Measurements from ENCODE around the gene BMP2K. TPM values are rescaled to one million over a fixed set of nuclear protein-coding genes. Genes with fewer than 3 reads are reported as not detected.
"Not testable (repeated sequence)": the region's sequence is repeated elsewhere in the genome, so short reads cannot be mapped to it uniquely, and the experiment has no call there.

Gene BMP2K
- total and polyA plus RNA-seq, 8 donors: 4.8 to 27.3 (median 6.0) TPM

DNA sequence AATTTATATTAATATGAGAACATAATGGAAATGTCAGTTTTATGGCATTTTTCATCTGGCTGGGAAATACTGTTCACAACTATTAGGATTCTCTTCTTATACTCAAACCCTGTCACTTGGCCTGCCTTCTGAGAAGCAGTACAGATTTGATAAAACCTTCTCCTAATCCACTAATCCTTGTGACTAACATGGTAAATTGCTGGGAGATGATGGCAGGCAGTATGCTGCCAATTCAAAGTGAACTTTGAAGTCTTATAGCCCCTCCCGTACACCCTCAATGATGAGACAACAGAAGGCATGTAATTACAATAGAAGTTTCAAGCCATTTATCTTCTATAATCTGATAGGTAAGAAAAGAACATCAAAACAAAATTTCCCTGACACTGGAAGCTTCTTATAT is 126.1 kb downstream of the BMP2K start:
- whole genome bisulfite sequencing, 2 donors: 92 to 97% methylated on average over 1 of the region's 1 CpG
- Histone ChIP-seq H3K27ac (no peak overlapping the region), H3K4me1 (no peaks in the 10 kb centered on the region), H3K27me3 (no peaks in the 10 kb centered on the region), H3K36me3 (no peaks in the 10 kb centered on the region), H3K4me3 (no peak overlapping the region), H3K9me3 (no peaks in the 10 kb centered on the region)
- TF ChIP-seq, protein P1, sequence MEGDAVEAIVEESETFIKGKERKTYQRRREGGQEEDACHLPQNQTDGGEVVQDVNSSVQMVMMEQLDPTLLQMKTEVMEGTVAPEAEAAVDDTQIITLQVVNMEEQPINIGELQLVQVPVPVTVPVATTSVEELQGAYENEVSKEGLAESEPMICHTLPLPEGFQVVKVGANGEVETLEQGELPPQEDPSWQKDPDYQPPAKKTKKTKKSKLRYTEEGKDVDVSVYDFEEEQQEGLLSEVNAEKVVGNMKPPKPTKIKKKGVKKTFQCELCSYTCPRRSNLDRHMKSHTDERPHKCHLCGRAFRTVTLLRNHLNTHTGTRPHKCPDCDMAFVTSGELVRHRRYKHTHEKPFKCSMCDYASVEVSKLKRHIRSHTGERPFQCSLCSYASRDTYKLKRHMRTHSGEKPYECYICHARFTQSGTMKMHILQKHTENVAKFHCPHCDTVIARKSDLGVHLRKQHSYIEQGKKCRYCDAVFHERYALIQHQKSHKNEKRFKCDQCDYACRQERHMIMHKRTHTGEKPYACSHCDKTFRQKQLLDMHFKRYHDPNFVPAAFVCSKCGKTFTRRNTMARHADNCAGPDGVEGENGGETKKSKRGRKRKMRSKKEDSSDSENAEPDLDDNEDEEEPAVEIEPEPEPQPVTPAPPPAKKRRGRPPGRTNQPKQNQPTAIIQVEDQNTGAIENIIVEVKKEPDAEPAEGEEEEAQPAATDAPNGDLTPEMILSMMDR (IDR thresholded peaks at IDR 0.05): no peak
- no peak for FAIRE-seq
- intact Hi-C loops (cut with DNase I): no loop called here
- ATAC-seq: no peak
- no peak for DNase-seq

DNA sequence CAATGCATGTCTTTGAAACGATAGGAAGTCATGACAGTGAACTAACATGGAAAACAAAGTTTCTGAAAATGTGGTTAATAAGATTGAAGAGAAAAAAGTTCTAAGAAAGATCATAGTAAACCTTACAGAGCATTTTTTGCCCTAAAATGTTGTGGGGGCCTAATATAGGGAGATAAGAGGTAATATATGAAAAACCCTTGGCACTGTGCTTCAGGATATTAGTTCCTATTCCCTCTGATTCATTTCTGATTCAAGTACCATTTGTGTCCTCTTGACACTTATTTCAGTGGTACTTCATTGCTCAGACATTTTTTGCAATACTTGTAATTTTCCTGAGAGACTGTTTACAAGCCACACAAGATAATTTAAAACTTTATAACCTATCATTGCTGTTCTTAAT is 128.0 kb downstream of the BMP2K start:
- DNase-seq (no peak), ATAC-seq (no peak), FAIRE-seq (no peak)
- no peaks in the 10 kb centered on the region for H3K4me1 ChIP-seq
- WGBS, 2 donors: 58 to 67% methylated on average over 1 of the region's 1 CpG
- no peak overlapping the region for H3K27ac ChIP-seq
- H3K4me3 ChIP-seq: no peak overlapping the region
- TF ChIP-seq, protein P1 (IDR thresholded peaks at IDR 0.05): no peak
- intact Hi-C loops (cut with DNase I): no loop called here
- H3K9me3 ChIP-seq: no peaks in the 10 kb centered on the region
- no peaks in the 10 kb centered on the region for H3K36me3 ChIP-seq
- H3K27me3 ChIP-seq: no peaks in the 10 kb centered on the region

DNA sequence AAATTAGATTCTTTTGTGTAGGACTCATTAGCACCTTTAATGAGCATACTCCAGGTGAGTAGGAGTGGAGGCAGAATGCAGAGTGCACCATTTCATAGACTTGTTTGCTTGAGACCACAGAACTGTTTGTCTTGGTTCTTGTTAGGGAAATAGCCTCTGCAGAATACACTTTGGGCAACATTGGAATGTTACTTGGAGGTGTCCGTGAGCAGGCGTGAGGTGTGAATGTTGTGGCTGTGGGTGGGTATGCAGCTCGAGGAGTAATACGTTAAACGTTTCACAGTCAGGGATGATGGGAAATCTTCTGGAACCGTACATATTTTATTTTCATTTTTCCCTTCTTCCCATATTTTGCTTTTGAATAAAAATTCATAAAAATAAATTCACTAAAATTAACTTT is 131.5 kb downstream of the BMP2K start:
- DNase-seq: no peak
- no peak for ATAC-seq
- Histone ChIP-seq H3K9me3 (no peaks in the 10 kb centered on the region), H3K27me3 (no peaks in the 10 kb centered on the region), H3K36me3 (no peaks in the 10 kb centered on the region), H3K27ac (no peak overlapping the region), H3K4me1 (no peaks in the 10 kb centered on the region), H3K4me3 (no peak overlapping the region)
- 93 to 99% methylated on average over 6 of the region's 6 CpGs for WGBS, 2 donors
- intact Hi-C loops (cut with DNase I): no loop called here
- no peak for FAIRE-seq
- TF ChIP-seq, protein P1 (IDR thresholded peaks at IDR 0.05): no peak

DNA sequence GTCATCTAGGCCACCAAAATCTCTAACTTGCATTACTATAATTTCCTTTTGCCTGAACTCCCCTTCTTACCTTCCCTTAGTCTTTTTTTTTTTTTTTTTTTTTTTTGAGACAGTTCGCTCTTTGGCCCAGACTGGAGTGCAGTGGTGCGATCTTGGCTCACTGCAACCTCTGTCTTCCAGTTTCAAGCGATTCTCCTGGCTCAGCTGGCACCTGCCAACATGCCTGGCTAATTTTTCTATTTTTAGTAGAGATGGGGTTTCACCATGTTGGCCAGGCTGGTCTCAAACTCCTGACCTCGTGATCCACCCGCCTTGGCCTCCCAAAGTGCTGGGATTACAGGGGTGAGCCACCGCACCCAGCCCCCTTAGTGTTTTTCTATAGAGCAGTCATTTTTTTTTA is 132.8 kb downstream of the BMP2K start:
- 97% methylated on average over 6 of the region's 6 CpGs for WGBS, 2 donors
- H3K27ac ChIP-seq; H3K9me3 ChIP-seq; H3K27me3 ChIP-seq; DNase-seq; FAIRE-seq; ATAC-seq; H3K36me3 ChIP-seq; intact Hi-C loops (cut with DNase I); H3K4me3 ChIP-seq; H3K4me1 ChIP-seq: not testable (repeated sequence)

DNA sequence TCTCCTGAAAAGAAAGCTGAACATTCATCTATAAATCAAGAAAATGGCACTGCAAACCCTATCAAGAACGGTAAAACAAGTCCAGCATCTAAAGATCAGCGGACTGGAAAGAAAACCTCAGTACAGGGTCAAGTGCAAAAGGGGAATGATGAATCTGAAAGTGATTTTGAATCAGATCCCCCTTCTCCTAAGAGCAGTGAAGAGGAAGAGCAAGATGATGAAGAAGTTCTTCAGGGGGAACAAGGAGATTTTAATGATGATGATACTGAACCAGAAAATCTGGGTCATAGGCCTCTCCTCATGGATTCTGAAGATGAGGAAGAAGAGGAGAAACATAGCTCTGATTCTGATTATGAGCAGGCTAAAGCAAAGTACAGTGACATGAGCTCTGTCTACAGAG is 134.5 kb downstream of the BMP2K start:
- DNase-seq (no peak), FAIRE-seq (no peak), ATAC-seq (no peak)
- H3K9me3 ChIP-seq: no peaks in the 10 kb centered on the region
- H3K4me3 ChIP-seq: no peak overlapping the region
- WGBS, 2 donors: 96 to 100% methylated on average over 2 of the region's 2 CpGs
- no peak overlapping the region for H3K27ac ChIP-seq
- H3K4me1 ChIP-seq: no peaks in the 10 kb centered on the region
- H3K27me3 ChIP-seq: no peaks in the 10 kb centered on the region
- TF ChIP-seq, protein P1 (IDR thresholded peaks at IDR 0.05): no peak
- no peaks in the 10 kb centered on the region for H3K36me3 ChIP-seq
- intact Hi-C loops (cut with DNase I): no loop called here

DNA sequence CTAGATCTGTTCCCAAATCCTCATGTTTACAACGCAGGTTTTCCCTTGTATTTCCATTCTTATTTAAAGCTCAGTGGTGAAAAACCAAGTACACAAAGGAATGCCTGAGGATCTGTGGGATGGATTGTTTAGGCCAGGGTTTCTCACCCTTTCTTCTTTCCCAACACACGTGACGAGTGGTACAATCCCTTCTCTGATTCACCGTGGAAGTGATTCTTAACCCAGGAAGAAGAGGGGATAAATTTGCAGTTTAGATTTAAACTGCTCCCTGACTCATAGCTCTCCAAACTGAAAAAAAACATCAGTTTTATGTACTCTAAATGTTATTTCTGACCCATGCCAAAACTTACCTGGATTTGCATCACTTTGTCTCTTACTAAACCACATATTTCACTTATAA is 146.1 kb downstream of the BMP2K start:
- ATAC-seq (no peak), FAIRE-seq (no peak), DNase-seq (no peak)
- no peaks in the 10 kb centered on the region for H3K9me3 ChIP-seq
- TF ChIP-seq, protein P1 (IDR thresholded peaks at IDR 0.05): no peak
- H3K27me3 ChIP-seq: no peaks in the 10 kb centered on the region
- H3K4me1 ChIP-seq: no peaks in the 10 kb centered on the region
- no peak overlapping the region for H3K27ac ChIP-seq
- intact Hi-C loops (cut with DNase I): no loop called here
- no peaks in the 10 kb centered on the region for H3K36me3 ChIP-seq
- 84 to 85% methylated on average over 4 of the region's 4 CpGs for WGBS, 2 donors
- no peak overlapping the region for H3K4me3 ChIP-seq
